Hepatocyte (in vitro differentiated cells): ENCODE results near the gene PHLDA1. TPM values are rescaled to one million over a fixed set of nuclear protein-coding genes. Genes with fewer than 3 reads are reported as not detected.

ENCODE experiments used
- DNase-seq: peaks from one replicate; pipeline ENCODE4 v3.0.0-alpha.2; 2016; ENCODE audit warnings: low spot score
- H2AFZ ChIP-seq: fragments of 200-600 bp; sonication (generic); 2 replicates; pipeline ENCODE4 v1.6.0; 2016; ENCODE audit warnings: antibody characterized with exemption, mild to moderate bottlenecking
- H3K27ac ChIP-seq: fragments of 200-600 bp; sonication (generic); 2 replicates; pipeline ENCODE4 v1.5.1; 2016; ENCODE audit warnings: mild to moderate bottlenecking
- H3K27me3 ChIP-seq: fragments of 200-600 bp; sonication (generic); 2 replicates; pipeline ENCODE4 v1.6.1; 2016
- H3K36me3 ChIP-seq: fragments of 200-600 bp; sonication (generic); replicated peaks from 2 replicates; pipeline ENCODE4 v1.5.1; 2016; ENCODE audit warnings: low read depth; ENCODE audit not compliant: insufficient read depth
- H3K4me1 ChIP-seq: fragments of 200-600 bp; sonication (generic); 2 replicates; pipeline ENCODE4 v1.5.1; 2016; ENCODE audit warnings: mild to moderate bottlenecking, moderate library complexity; ENCODE audit not compliant: insufficient read depth
- H3K4me2 ChIP-seq: fragments of 200-600 bp; sonication (generic); 2 replicates; pipeline ENCODE4 v1.6.0; 2016
- H3K4me3 ChIP-seq: fragments of 200-600 bp; sonication (generic); 2 replicates; pipeline ENCODE4 v1.5.1; 2016; ENCODE audit warnings: mild to moderate bottlenecking
- H3K79me2 ChIP-seq: fragments of 200-600 bp; sonication (generic); 2 replicates; pipeline ENCODE4 v1.6.0; 2017; ENCODE audit warnings: mild to moderate bottlenecking
- H3K9me2 ChIP-seq: fragments of 200-600 bp; sonication (generic); replicated peaks from 2 replicates; pipeline ENCODE4 v1.6.0; 2017; ENCODE audit warnings: mild to moderate bottlenecking; ENCODE audit not compliant: insufficient read depth
- H3K9me3 ChIP-seq: fragments of 200-600 bp; sonication (generic); 2 replicates; pipeline ENCODE4 v1.5.1; 2016; ENCODE audit warnings: low read depth, mild to moderate bottlenecking
- H4K20me1 ChIP-seq: fragments of 200-600 bp; sonication (generic); 2 replicates; pipeline ENCODE4 v1.6.0; 2016; ENCODE audit warnings: mild to moderate bottlenecking; ENCODE audit not compliant: insufficient read depth, poor library complexity, severe bottlenecking
- EZH2 ChIP-seq: fragments of 200-600 bp; sonication (generic); IDR thresholded peaks from 2 replicates; pipeline ENCODE4 v1.6.1; 2016; ENCODE audit warnings: antibody characterized with exemption, mild to moderate bottlenecking, borderline replicate concordance
- EZH2phosphoT487 ChIP-seq: fragments of 200-600 bp; sonication (generic); IDR thresholded peaks from one replicate; pipeline ENCODE4 v1.6.1; 2018; ENCODE audit warnings: antibody characterized with exemption, mild to moderate bottlenecking, low read depth, moderate library complexity; ENCODE audit not compliant: unreplicated experiment, severe bottlenecking
- WGBS: methylation state at CpG from one replicate; pipeline ENCODE4 v1.1.6; 2016; ENCODE audit warnings: low lambda C conversion rate; ENCODE audit errors: missing lambda C conversion rate; 5-methylcytosine and 5-hydroxymethylcytosine counted together
- polyA plus RNA-seq: library from polyadenylated mRNA; unstranded; fragments of >200 nt; fragmentation: Nextera tagmentation; extraction: Ambion mirVana; gene quantifications from 2 replicates; pipeline ENCODE4 v1.2.1, GENCODE V29; 2016
- total RNA-seq: library from RNA; depleted of rRNA; stranded (reverse); fragments of >200 nt; gene quantifications from 2 replicates; pipeline ENCODE4 v1.2.3, GENCODE V29; 2014
- TF ChIP-seq, protein P1 (sequence below): fragments of 200-600 bp; sonication (generic); IDR thresholded peaks from 2 replicates; pipeline ENCODE4 v1.5.1; 2016; ENCODE audit warnings: antibody characterized with exemption, mild to moderate bottlenecking; ENCODE audit not compliant: poor library complexity

PHLDA1 gene
- total and polyA plus RNA-seq, 2 experiments from 2014 or later: 29.9 to 50.8 TPM

DNA sequence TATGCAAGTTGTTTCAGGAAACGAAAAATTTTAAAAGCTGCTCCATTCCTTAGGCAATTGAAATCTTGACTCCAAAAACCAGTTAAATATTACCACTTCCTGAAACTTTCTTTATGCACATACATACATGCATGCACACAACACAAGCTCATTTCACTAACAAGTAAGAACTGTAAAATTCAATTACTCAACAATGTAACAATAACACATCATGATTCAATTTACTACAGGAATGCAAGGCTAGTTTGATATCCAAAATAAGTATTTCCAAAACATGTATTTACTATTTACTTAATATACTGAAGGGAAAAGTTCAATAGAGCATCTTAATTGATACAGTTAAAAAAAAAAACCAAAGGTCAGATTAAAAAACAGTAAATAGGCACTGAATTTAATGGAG, 33.3 kb upstream of the PHLDA1 start:
- Histone ChIP-seq H3K4me1 (no peaks in the 10 kb centered on the region), H3K9me3 (peaks cover 7% of the 10 kb centered on the region), H3K36me3 (no peaks in the 10 kb centered on the region), H2AFZ (no peak overlapping the region), H4K20me1 (peaks cover under 1% of the 10 kb centered on the region), H3K4me3 (no peak overlapping the region), H3K27me3 (no peaks in the 10 kb centered on the region), H3K27ac (no peak overlapping the region), H3K9me2 (no peaks in the 10 kb centered on the region), H3K4me2 (no peak overlapping the region), H3K79me2 (peaks cover 99% of the 10 kb centered on the region)
- no peak for DNase-seq
- TF ChIP-seq, protein P1, sequence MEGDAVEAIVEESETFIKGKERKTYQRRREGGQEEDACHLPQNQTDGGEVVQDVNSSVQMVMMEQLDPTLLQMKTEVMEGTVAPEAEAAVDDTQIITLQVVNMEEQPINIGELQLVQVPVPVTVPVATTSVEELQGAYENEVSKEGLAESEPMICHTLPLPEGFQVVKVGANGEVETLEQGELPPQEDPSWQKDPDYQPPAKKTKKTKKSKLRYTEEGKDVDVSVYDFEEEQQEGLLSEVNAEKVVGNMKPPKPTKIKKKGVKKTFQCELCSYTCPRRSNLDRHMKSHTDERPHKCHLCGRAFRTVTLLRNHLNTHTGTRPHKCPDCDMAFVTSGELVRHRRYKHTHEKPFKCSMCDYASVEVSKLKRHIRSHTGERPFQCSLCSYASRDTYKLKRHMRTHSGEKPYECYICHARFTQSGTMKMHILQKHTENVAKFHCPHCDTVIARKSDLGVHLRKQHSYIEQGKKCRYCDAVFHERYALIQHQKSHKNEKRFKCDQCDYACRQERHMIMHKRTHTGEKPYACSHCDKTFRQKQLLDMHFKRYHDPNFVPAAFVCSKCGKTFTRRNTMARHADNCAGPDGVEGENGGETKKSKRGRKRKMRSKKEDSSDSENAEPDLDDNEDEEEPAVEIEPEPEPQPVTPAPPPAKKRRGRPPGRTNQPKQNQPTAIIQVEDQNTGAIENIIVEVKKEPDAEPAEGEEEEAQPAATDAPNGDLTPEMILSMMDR: no peak
- TF ChIP-seq EZH2 (no peak), EZH2phosphoT487 (no peak)
- WGBS: 100% methylated on average over 1 of the region's 1 CpG

DNA sequence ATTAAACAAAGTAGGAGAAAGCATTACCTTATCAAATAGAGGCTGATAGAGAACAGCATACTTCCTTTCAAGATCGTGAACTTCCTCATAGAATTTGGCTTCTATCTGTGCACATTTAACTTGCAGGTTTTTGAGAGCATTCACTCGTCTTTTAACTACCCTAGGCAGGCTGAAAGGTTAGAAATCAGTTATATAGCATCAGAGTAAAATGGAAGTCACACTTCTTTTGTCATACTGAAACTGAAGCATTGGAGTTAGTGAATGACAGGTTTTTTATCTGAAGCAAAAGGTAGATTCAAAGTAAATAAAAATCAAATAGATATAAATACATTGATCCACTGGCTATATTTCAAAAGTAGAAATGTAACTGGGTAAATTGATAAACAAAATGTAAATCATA, 28.5 kb upstream of the PHLDA1 start:
- no peaks in the 10 kb centered on the region for H4K20me1 ChIP-seq
- H3K27me3 ChIP-seq: no peaks in the 10 kb centered on the region
- DNase-seq: no peak
- 79% methylated on average over 2 of the region's 2 CpGs for WGBS
- TF ChIP-seq, protein P1: no peak
- TF ChIP-seq EZH2phosphoT487: no peak
- no peak for TF ChIP-seq EZH2
- H3K36me3 ChIP-seq: no peaks in the 10 kb centered on the region
- peaks cover under 1% of the 10 kb centered on the region for H3K9me3 ChIP-seq
- peaks cover 71% of the 10 kb centered on the region for H3K79me2 ChIP-seq
- no peak overlapping the region for H2AFZ ChIP-seq
- no peaks in the 10 kb centered on the region for H3K4me1 ChIP-seq
- H3K4me3 ChIP-seq: no peak overlapping the region
- no peak overlapping the region for H3K4me2 ChIP-seq
- H3K9me2 ChIP-seq: no peaks in the 10 kb centered on the region
- H3K27ac ChIP-seq: no peak overlapping the region

DNA sequence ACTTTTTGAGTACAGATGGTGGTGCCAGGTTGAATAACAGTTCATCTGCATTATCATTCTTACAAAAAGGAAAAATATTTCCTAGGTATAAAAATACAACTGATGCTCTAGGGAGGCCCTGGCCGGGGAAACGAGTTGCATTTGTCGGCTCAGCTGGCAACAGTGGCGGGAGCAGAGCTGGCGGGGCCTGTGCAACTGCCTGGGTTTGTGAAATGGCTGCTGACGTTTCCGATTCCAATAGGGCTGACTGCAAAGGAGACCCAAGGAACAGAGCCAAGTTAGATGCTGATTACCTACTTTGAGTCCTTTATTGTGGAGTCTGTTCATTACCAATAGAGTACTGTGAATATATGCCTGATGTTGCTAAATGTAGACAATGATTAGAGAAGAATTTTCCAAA, 25.8 kb upstream of the PHLDA1 start:
- no peaks in the 10 kb centered on the region for H3K9me3 ChIP-seq
- no peaks in the 10 kb centered on the region for H3K27me3 ChIP-seq
- no peaks in the 10 kb centered on the region for H4K20me1 ChIP-seq
- TF ChIP-seq EZH2: no peak
- TF ChIP-seq, protein P1: no peak
- TF ChIP-seq EZH2phosphoT487: no peak
- H2AFZ ChIP-seq: no peak overlapping the region
- no peak for DNase-seq
- no peak overlapping the region for H3K4me2 ChIP-seq
- no peaks in the 10 kb centered on the region for H3K36me3 ChIP-seq
- H3K4me1 ChIP-seq: no peaks in the 10 kb centered on the region
- H3K79me2 ChIP-seq: peaks cover 43% of the 10 kb centered on the region
- no peak overlapping the region for H3K27ac ChIP-seq
- 99% methylated on average over 7 of the region's 7 CpGs for WGBS
- no peaks in the 10 kb centered on the region for H3K9me2 ChIP-seq
- H3K4me3 ChIP-seq: no peak overlapping the region

DNA sequence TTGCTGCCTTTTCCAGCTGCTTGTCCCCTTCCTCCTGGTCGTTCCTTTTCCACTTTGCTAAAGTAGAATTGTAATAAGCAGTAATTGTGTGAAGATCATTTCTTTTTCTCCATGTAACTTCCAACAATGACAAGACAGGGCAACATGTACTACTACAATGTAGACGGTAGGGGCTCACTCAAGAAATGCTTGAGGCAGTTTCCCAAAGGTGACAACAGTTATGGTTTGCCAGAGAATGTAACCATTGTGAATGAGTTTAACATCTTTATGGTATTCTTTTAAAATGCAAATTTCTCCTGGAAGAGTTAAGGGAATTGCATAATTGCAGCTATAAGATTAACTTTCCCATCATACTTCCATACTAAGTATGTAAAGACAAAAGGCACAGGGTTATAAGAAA, 23.8 kb upstream of the PHLDA1 start:
- Histone ChIP-seq H4K20me1 (no peaks in the 10 kb centered on the region), H3K79me2 (peaks cover 24% of the 10 kb centered on the region), H3K36me3 (no peaks in the 10 kb centered on the region)

More for the DNA sequence above, 23.8 kb upstream of the PHLDA1 start:
- no peaks in the 10 kb centered on the region for H3K4me1 ChIP-seq
- no peak overlapping the region for H3K4me2 ChIP-seq
- no peaks in the 10 kb centered on the region for H3K9me3 ChIP-seq
- no peak for DNase-seq
- H3K27me3 ChIP-seq: no peaks in the 10 kb centered on the region
- no peak overlapping the region for H3K4me3 ChIP-seq
- no peak overlapping the region for H3K27ac ChIP-seq
- WGBS: 75% methylated on average over 2 of the region's 2 CpGs
- TF ChIP-seq EZH2 (no peak), EZH2phosphoT487 (no peak)
- TF ChIP-seq, protein P1: no peak
- H2AFZ ChIP-seq: no peak overlapping the region
- H3K9me2 ChIP-seq: no peaks in the 10 kb centered on the region
